K562 (cell line): ENCODE data around the gene PARP9. TPM values are rescaled to one million over a fixed set of nuclear protein-coding genes. Genes with fewer than 3 reads are reported as not detected.
A peak's percentile ranks its signal among the peaks of the same experiment; 100 is the strongest.

Experiments
- CCAR2 ChIP-seq: fragments of 200-400 bp; formaldehyde crosslinking; IDR thresholded peaks from 2 replicates; pipeline ENCODE4 v1.6.1; 2017; ENCODE audit warnings: mild to moderate bottlenecking, low read depth, low read length
- CHD2 ChIP-seq: IDR thresholded peaks from 2 replicates; pipeline ENCODE4 v1.6.1; 2011; ENCODE audit warnings: low read depth, low read length
- CREM ChIP-seq: IDR thresholded peaks from 2 replicates; pipeline ENCODE4 v1.6.1; 2014; ENCODE audit warnings: antibody characterized with exemption, low read depth
- EZH2 ChIP-seq: IDR thresholded peaks from 2 replicates; pipeline ENCODE4 v1.6.1; 2012; ENCODE audit warnings: low read depth, mild to moderate bottlenecking, inconsistent platforms, low read length, borderline replicate concordance
- FIP1L1 ChIP-seq: fragments of 200-400 bp; formaldehyde crosslinking; IDR thresholded peaks from 2 replicates; pipeline ENCODE4 v1.6.1; 2018; ENCODE audit warnings: mild to moderate bottlenecking, low read depth, low read length; ENCODE audit not compliant: poor library complexity, severe bottlenecking
- FOXP1 ChIP-seq: sonication (generic); formaldehyde crosslinking; IDR thresholded peaks from 2 replicates; pipeline ENCODE4 v1.8.0; 2022; ENCODE audit warnings: mild to moderate bottlenecking, missing genetic modification reagents
- HIVEP1 ChIP-seq: fragments of 250-450 bp; sonication (Bioruptor Pico); IDR thresholded peaks from 2 replicates; pipeline ENCODE4 v1.4.0; 2020; ENCODE audit warnings: mild to moderate bottlenecking
- MTF1 ChIP-seq: fragments of 250-450 bp; sonication (Bioruptor Pico); IDR thresholded peaks from 2 replicates; pipeline ENCODE4 v1.9.0; 2021; ENCODE audit warnings: moderate library complexity, mild to moderate bottlenecking, inconsistent platforms, borderline replicate concordance
- MYC ChIP-seq, 2 experiments: fragments of 250-450 bp in 1 of 2; sonication (Bioruptor Pico) in 1 of 2; IDR thresholded peaks; 2 replicates each; pipeline versions ENCODE4 v1.5.1 to v1.6.1; 2012 to 2021; ENCODE audit warnings: low read depth in 2 of 2, borderline replicate concordance in 1 of 2, improper control_type of control experiment in 1 of 2, low read length in 1 of 2, mild to moderate bottlenecking in 1 of 2, moderate library complexity in 1 of 2
- NBN ChIP-seq: fragments of 450-650 bp; IDR thresholded peaks from 2 replicates; pipeline ENCODE4 v1.6.1; 2016; ENCODE audit warnings: low read depth, mild to moderate bottlenecking
- RBM39 ChIP-seq: fragments of 200-400 bp; formaldehyde crosslinking; optimal IDR thresholded peaks from 2 replicates; pipeline ENCODE3; 2018; ENCODE audit warnings: low read depth, low read length
- RFX1 ChIP-seq: fragments of 450-650 bp; IDR thresholded peaks from 2 replicates; pipeline ENCODE4 v1.6.1; 2016; ENCODE audit warnings: mild to moderate bottlenecking, moderate library complexity
- SRF ChIP-seq, 2 experiments: fragments of 250-450, 450-650 bp in 1 of 2; sonication (Bioruptor Pico) in 1 of 2; sonication (generic) in 1 of 2; formaldehyde crosslinking; IDR thresholded peaks; 2 replicates each; pipeline versions ENCODE4 v1.5.0 to v1.5.1; 2020 to 2022; ENCODE audit warnings: mild to moderate bottlenecking in 1 of 2, missing genetic modification reagents in 1 of 2
- TAF15 ChIP-seq: fragments of 200-400 bp; formaldehyde crosslinking; IDR thresholded peaks from 2 replicates; pipeline ENCODE4 v1.6.1; 2017; ENCODE audit warnings: mild to moderate bottlenecking, low read depth, low read length, moderate library complexity
- ZFPM2 ChIP-seq: fragments of 250-450 bp; sonication (Bioruptor Pico); IDR thresholded peaks from 2 replicates; pipeline ENCODE4 v1.5.1; 2022; ENCODE audit warnings: mild to moderate bottlenecking
- ZNF445 ChIP-seq: fragments of 250-450 bp; sonication (Bioruptor Pico); IDR thresholded peaks from 2 replicates; pipeline ENCODE4 v1.4.0; 2020; ENCODE audit warnings: low read depth, mild to moderate bottlenecking, moderate library complexity
- ZNF717 ChIP-seq: fragments of 250-450 bp; sonication (Bioruptor Pico); IDR thresholded peaks from 2 replicates; pipeline ENCODE4 v1.5.0; 2021
- ZNF766 ChIP-seq: fragments of 200-800 bp; sonication (Bioruptor generic); conservative IDR thresholded peaks from 2 replicates; pipeline ENCODE4 v1.6.1; 2016; ENCODE audit warnings: missing genetic modification characterization, missing compliant biosample characterization
- polyA plus RNA-seq, 8 experiments: library from polyadenylated mRNA; depleted of rRNA in 4 of 8; stranded (reverse) in 5 of 8; unstranded in 3 of 8; fragments of >200 nt; fragmentation: Nextera tagmentation in 2 of 8; fragmentation: Illumina TruSeq in 1 of 8; extraction: Ambion mirVana in 2 of 8; extraction: Trizol in 1 of 8; gene quantifications; 2 replicates each; pipeline versions ENCODE4 v1.2.1 to v1.2.3, GENCODE V29; 2011 to 2014; ENCODE audit warnings: inconsistent platforms in 1 of 8, missing spikeins in 1 of 8
- total RNA-seq, 7 experiments: library from RNA; depleted of rRNA in 6 of 7; stranded (reverse); fragments of >200 nt in 6 of 7; fragmentation: Illumina TruSeq in 2 of 7; extraction: Trizol in 2 of 7; gene quantifications; 2 replicates each; pipeline versions ENCODE4 v1.2.1 to v1.2.3, GENCODE V29; 2011 to 2021; ENCODE audit warnings: low replicate concordance in 1 of 7
- TF ChIP-seq, protein P1 (sequence below): fragments of 250-450 bp; sonication (Bioruptor Pico); IDR thresholded peaks from 2 replicates; pipeline ENCODE4 v1.8.0; 2022; ENCODE audit warnings: inconsistent platforms
- TF ChIP-seq, protein P2 (sequence below): fragments of 250-450 bp; sonication (Bioruptor Pico); IDR thresholded peaks from 2 replicates; pipeline ENCODE4 v1.8.0; 2021; ENCODE audit warnings: mild to moderate bottlenecking, moderate library complexity
- TF ChIP-seq, protein P3 (sequence below): fragments of 450-650 bp; IDR thresholded peaks from 2 replicates; pipeline ENCODE4 v1.6.1; 2016; ENCODE audit warnings: borderline replicate concordance
- TF ChIP-seq, protein P4 (sequence below): fragments of 450-650 bp; conservative IDR thresholded peaks from 2 replicates; pipeline ENCODE4 v1.6.1; 2016; ENCODE audit warnings: missing genetic modification characterization, low read depth, mild to moderate bottlenecking, missing compliant biosample characterization, moderate library complexity

The PARP9 gene
- total and polyA plus RNA-seq, 9 of the 15 experiments (the other 6 are each of a cell fraction or from before 2014, with no cell fraction given), result 2.1 to 4.8 (median 3.4) TPM

DNA sequence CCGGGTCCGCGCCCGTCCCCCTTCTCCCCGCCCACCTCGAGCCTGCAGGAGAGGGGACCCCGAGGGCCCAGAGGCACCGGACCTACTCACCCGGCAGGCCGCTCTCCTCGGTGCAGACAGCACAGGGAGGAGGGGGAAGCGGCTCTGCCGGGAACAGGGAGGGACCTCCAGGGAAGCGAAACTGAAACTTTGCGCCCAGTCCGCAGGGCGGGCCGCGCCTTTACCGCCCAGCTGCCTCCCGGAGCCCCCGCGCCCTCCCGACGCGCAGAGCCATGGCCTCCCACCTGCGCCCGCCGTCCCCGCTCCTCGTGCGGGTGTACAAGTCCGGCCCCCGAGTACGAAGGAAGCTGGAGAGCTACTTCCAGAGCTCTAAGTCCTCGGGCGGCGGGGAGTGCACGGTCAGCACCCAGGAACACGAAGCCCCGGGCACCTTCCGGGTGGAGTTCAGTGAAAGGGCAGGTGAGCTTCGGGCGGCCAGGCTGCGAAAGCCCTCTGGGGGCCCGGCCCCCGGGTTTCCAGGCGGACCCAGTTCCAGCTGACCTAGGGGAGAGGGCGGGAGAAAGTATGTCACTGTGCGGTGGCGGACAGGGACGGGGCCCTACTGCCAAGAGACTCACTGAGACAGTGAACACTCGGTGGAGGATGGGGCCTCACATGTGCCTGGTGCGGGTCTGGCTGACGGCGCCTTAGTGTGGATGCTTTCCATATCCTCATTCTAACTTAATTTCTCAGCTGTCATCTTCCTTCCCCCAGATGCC lies at the start of gene PARP9, which contains the start of gene DTX3L (continued):
- TF ChIP-seq, protein P1, sequence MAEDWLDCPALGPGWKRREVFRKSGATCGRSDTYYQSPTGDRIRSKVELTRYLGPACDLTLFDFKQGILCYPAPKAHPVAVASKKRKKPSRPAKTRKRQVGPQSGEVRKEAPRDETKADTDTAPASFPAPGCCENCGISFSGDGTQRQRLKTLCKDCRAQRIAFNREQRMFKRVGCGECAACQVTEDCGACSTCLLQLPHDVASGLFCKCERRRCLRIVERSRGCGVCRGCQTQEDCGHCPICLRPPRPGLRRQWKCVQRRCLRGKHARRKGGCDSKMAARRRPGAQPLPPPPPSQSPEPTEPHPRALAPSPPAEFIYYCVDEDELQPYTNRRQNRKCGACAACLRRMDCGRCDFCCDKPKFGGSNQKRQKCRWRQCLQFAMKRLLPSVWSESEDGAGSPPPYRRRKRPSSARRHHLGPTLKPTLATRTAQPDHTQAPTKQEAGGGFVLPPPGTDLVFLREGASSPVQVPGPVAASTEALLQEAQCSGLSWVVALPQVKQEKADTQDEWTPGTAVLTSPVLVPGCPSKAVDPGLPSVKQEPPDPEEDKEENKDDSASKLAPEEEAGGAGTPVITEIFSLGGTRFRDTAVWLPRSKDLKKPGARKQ (CRISPR knock-in tag), result no peak
- TF ChIP-seq NBN (no peak), EZH2 (no peak), ZFPM2 (CRISPR knock-in tag) (no peak), MYC (IDR thresholded peaks at IDR 0.05; ENCODE audit: low read depth, low read length) (0 out of 2 replicates have a peak, but pooled peaks have one; percentile 37), MYC (CRISPR knock-in tag; IDR thresholded peaks at IDR 0.05; ENCODE audit: borderline replicate concordance, low read depth) (no peak), ZNF717 (CRISPR knock-in tag) (no peak), SRF (CRISPR knock-in tag; IDR thresholded peaks at IDR 0.05) (peak in 1 of 2 experiments; percentile 56; a peak in 1 of 4 replicates), ZNF766 (no peak), FIP1L1 (no peak), MTF1 (CRISPR knock-in tag) (no peak), RBM39 (no peak), HIVEP1 (CRISPR knock-in tag) (no peak), RFX1 (no peak), CCAR2 (no peak), CREM (peak; percentile 18; the same call in 1 of the 2 replicates), FOXP1 (CRISPR knock-in tag) (0 out of 2 replicates have a peak, but pooled peaks have one; percentile 52), CHD2 (no peak), TAF15 (no peak), ZNF445 (no peak)
- TF ChIP-seq, protein P2, sequence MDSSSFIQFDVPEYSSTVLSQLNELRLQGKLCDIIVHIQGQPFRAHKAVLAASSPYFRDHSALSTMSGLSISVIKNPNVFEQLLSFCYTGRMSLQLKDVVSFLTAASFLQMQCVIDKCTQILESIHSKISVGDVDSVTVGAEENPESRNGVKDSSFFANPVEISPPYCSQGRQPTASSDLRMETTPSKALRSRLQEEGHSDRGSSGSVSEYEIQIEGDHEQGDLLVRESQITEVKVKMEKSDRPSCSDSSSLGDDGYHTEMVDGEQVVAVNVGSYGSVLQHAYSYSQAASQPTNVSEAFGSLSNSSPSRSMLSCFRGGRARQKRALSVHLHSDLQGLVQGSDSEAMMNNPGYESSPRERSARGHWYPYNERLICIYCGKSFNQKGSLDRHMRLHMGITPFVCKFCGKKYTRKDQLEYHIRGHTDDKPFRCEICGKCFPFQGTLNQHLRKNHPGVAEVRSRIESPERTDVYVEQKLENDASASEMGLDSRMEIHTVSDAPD (CRISPR knock-in tag), result no peak
- TF ChIP-seq, protein P3, sequence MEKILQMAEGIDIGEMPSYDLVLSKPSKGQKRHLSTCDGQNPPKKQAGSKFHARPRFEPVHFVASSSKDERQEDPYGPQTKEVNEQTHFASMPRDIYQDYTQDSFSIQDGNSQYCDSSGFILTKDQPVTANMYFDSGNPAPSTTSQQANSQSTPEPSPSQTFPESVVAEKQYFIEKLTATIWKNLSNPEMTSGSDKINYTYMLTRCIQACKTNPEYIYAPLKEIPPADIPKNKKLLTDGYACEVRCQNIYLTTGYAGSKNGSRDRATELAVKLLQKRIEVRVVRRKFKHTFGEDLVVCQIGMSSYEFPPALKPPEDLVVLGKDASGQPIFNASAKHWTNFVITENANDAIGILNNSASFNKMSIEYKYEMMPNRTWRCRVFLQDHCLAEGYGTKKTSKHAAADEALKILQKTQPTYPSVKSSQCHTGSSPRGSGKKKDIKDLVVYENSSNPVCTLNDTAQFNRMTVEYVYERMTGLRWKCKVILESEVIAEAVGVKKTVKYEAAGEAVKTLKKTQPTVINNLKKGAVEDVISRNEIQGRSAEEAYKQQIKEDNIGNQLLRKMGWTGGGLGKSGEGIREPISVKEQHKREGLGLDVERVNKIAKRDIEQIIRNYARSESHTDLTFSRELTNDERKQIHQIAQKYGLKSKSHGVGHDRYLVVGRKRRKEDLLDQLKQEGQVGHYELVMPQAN, result peak; percentile 69; the same call in 1 of the 2 replicates
- TF ChIP-seq, protein P4, sequence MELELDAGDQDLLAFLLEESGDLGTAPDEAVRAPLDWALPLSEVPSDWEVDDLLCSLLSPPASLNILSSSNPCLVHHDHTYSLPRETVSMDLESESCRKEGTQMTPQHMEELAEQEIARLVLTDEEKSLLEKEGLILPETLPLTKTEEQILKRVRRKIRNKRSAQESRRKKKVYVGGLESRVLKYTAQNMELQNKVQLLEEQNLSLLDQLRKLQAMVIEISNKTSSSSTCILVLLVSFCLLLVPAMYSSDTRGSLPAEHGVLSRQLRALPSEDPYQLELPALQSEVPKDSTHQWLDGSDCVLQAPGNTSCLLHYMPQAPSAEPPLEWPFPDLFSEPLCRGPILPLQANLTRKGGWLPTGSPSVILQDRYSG (tag), result no peak
